DMS53 (cell line): Measurements from ENCODE around the gene UCK1.
"Not testable (repeated sequence)": the region's sequence is repeated elsewhere in the genome, so short reads cannot be mapped to it uniquely, and the experiment has no call there.

ENCODE experiments used
- DNase-seq: peaks from one replicate; lab custom pipeline; 2025; lab: John Stamatoyannopoulos, UW

Gene UCK1

GRCh38 chr9:131523451-131524435 is 7.3 kb downstream of the UCK1 start:
- DNase-seq: no peak

GRCh38 chr9:131523086-131523388 is 8.0 kb downstream of the UCK1 start:
- DNase-seq: no peak

GRCh38 chr9:131522257-131523085 is 8.6 kb downstream of the UCK1 start:
- no peak for DNase-seq

- no peak for DNase-seq
These were observed 9.2 kb downstream of the UCK1 start for GRCh38 chr9:131521822-131522221.

GRCh38 chr9:131521203-131521602 is 9.9 kb downstream of the UCK1 start:
- no peak for DNase-seq

GRCh38 chr9:131520503-131520902 is 10.6 kb downstream of the UCK1 start:
- no peak for DNase-seq

- no peak for DNase-seq
These were observed 12.5 kb downstream of the UCK1 start for GRCh38 chr9:131518553-131518952.

- no peak for DNase-seq
These were observed 13.3 kb downstream of the UCK1 start for GRCh38 chr9:131517761-131518190.

- no peak for DNase-seq
These were observed 14.1 kb downstream of the UCK1 start for GRCh38 chr9:131516930-131517329.

- DNase-seq: no peak
These were observed 15.0 kb downstream of the UCK1 start for GRCh38 chr9:131516100-131516499.

- not testable (repeated sequence) for DNase-seq
These were observed 15.5 kb downstream of the UCK1 start for GRCh38 chr9:131515559-131516031.

- no peak for DNase-seq
These were observed 17.9 kb downstream of the UCK1 start for GRCh38 chr9:131513177-131513576.

GRCh38 chr9:131511880-131512279 is 19.2 kb downstream of the UCK1 start:
- DNase-seq: no peak

- no peak for DNase-seq
These were observed 19.6 kb downstream of the UCK1 start for GRCh38 chr9:131511416-131511815.

GRCh38 chr9:131505012-131505411 is 26.1 kb downstream of the UCK1 start:
- no peak for DNase-seq

- DNase-seq: peak; percentile 30
These were observed 27.2 kb downstream of the UCK1 start for GRCh38 chr9:131503626-131504465.

- peak; percentile 94 for DNase-seq
These were observed 28.1 kb downstream of the UCK1 start, which contains the start of gene POMT1 for GRCh38 chr9:131502781-131503625. Gene POMT1 (plus strand): TSS chr9:131502918. CDS start chr9:131504219, 1,301 bp downstream.

- peak; percentile 55 for DNase-seq
These were observed 30.0 kb downstream of the UCK1 start for GRCh38 chr9:131500939-131501541.

- DNase-seq: peak; percentile 38
These were observed 30.7 kb downstream of the UCK1 start for GRCh38 chr9:131500377-131500776.

- no peak for DNase-seq
These were observed 31.8 kb downstream of the UCK1 start for GRCh38 chr9:131499254-131499767.
